Cardiac septum (tissue), 1 donor: ENCODE data around the gene INAFM1. TPM values are rescaled to one million over a fixed set of nuclear protein-coding genes. Genes with fewer than 3 reads are reported as not detected.
"Not testable (repeated sequence)": the region's sequence is repeated elsewhere in the genome, so short reads cannot be mapped to it uniquely, and the experiment has no call there.

Experiments used
- DNase-seq: peaks from one replicate; pipeline ENCODE4 v3.0.0-alpha.2; 2020; ENCODE audit warnings: low spot score
- intact Hi-C: fragments of 100-400 bp; cut with DNase I; formaldehyde crosslinking; loops from one replicate; pipeline ENCODE4 v1.14.0; 2022
- total RNA-seq: library from RNA; stranded (reverse); fragmentation: NEBNext Ultra II Directional; extraction: Animal tissue kit (Norgen Biotek cat#: 25700); gene quantifications from one replicate; pipeline ENCODE4 v1.2.1, GENCODE V29; 2021
- donor health status: DM: no; HTN: no; CAD: no.

INAFM1 gene
- total RNA-seq, 1 donor from 2014 or later, result 18.0 TPM

GRCh38 chr19:47261946-47262793, 12.5 kb upstream of the INAFM1 start:
- intact Hi-C loops, DNase-seq: not testable (repeated sequence)

GRCh38 chr19:47264629-47265028, 10.1 kb upstream of the INAFM1 start:
- intact Hi-C loops, result no loop called here
- no peak for DNase-seq

GRCh38 chr19:47266401-47266941, 8.2 kb upstream of the INAFM1 start:
- DNase-seq, result no peak
- intact Hi-C loops, result no loop called here

GRCh38 chr19:47267350-47267759, 7.3 kb upstream of the INAFM1 start:
- DNase-seq, result no peak
- intact Hi-C loops, result no loop called here

GRCh38 chr19:47268028-47268427, 6.7 kb upstream of the INAFM1 start:
- no peak for DNase-seq
- intact Hi-C loops, result no loop called here

GRCh38 chr19:47269596-47269995, 5.1 kb upstream of the INAFM1 start:
- intact Hi-C loops, result no loop called here
- DNase-seq, result no peak

GRCh38 chr19:47270408-47270807, 4.3 kb upstream of the INAFM1 start:
- intact Hi-C loops, result no loop called here
- no peak for DNase-seq

GRCh38 chr19:47271949-47272348, 2.7 kb upstream of the INAFM1 start:
- intact Hi-C loops, result no loop called here
- no peak for DNase-seq

- DNase-seq, result no peak
- intact Hi-C loops, result no loop called here
Measured at GRCh38 chr19:47272448-47273312, 2.0 kb upstream of the INAFM1 start.

- intact Hi-C loops, result loop anchor here (1.0 kb wide), 1 partner anchor 16 kb away; no protein-coding TSS in a partner anchor
- peak; percentile 95 for DNase-seq
Measured at GRCh38 chr19:47273313-47274070, 1.2 kb upstream of the INAFM1 start.

- intact Hi-C loops, result loop anchor here (1.0 kb wide), 1 partner anchor 18 kb away; no protein-coding TSS in a partner anchor
- DNase-seq, result peak; percentile 83
Measured at GRCh38 chr19:47274891-47275761, 441 bp downstream of the INAFM1 start.

- no peak for DNase-seq
- intact Hi-C loops, result no loop called here
Measured at GRCh38 chr19:47275791-47276461, 1.2 kb downstream of the INAFM1 start.

- DNase-seq, intact Hi-C loops: not testable (repeated sequence)
Measured at GRCh38 chr19:47276513-47276912, 1.8 kb downstream of the INAFM1 start.

GRCh38 chr19:47280183-47280797, 5.6 kb downstream of the INAFM1 start:
- DNase-seq, result no peak
- intact Hi-C loops, result no loop called here

- no peak for DNase-seq
- intact Hi-C loops, result no loop called here
Measured at GRCh38 chr19:47283405-47284059, 8.8 kb downstream of the INAFM1 start.

- intact Hi-C loops, result no loop called here
- no peak for DNase-seq
Measured at GRCh38 chr19:47284324-47284899, 9.7 kb downstream of the INAFM1 start.

- peak; percentile 81 for DNase-seq
- intact Hi-C loops, result loop anchor here (5.0 to 10.0 kb wide), 2 partner anchors 96 to 129 kb away; no protein-coding TSS in a partner anchor
Measured at GRCh38 chr19:47296036-47296435, 21.4 kb downstream of the INAFM1 start.
